Peyer's patch (tissue), 4 donors: ENCODE results near the gene SOBP.

Source experiments
- POLR2A ChIP-seq, 2 donors: fragments of 450-650 bp; IDR thresholded peaks; one replicate each; pipeline ENCODE4 v1.5.1; 2017; ENCODE audit warnings: antibody characterized with exemption in 2 of 2, mild to moderate bottlenecking in 2 of 2, moderate library complexity in 2 of 2
- TF ChIP-seq, protein P1 (sequence below), 6 experiments: fragments of 450-650 bp in 4 of 6; fragments of 200-600 bp in 2 of 6; sonication (generic) in 1 of 6; IDR thresholded peaks; one replicate each; pipeline ENCODE4 v1.5.1; 2017 to 2019; ENCODE audit warnings: antibody characterized with exemption in 6 of 6, mild to moderate bottlenecking in 3 of 6, moderate library complexity in 1 of 6

GRCh38 chr6:107489636-107490565 is at the start of gene SOBP:
- TF ChIP-seq, protein P1, sequence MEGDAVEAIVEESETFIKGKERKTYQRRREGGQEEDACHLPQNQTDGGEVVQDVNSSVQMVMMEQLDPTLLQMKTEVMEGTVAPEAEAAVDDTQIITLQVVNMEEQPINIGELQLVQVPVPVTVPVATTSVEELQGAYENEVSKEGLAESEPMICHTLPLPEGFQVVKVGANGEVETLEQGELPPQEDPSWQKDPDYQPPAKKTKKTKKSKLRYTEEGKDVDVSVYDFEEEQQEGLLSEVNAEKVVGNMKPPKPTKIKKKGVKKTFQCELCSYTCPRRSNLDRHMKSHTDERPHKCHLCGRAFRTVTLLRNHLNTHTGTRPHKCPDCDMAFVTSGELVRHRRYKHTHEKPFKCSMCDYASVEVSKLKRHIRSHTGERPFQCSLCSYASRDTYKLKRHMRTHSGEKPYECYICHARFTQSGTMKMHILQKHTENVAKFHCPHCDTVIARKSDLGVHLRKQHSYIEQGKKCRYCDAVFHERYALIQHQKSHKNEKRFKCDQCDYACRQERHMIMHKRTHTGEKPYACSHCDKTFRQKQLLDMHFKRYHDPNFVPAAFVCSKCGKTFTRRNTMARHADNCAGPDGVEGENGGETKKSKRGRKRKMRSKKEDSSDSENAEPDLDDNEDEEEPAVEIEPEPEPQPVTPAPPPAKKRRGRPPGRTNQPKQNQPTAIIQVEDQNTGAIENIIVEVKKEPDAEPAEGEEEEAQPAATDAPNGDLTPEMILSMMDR (IDR thresholded peaks at IDR 0.05) = no peak
- TF ChIP-seq POLR2A (IDR thresholded peaks at IDR 0.05) = no peak
